Measurements from ENCODE around the gene ARID1B.

The ARID1B gene

DNA sequence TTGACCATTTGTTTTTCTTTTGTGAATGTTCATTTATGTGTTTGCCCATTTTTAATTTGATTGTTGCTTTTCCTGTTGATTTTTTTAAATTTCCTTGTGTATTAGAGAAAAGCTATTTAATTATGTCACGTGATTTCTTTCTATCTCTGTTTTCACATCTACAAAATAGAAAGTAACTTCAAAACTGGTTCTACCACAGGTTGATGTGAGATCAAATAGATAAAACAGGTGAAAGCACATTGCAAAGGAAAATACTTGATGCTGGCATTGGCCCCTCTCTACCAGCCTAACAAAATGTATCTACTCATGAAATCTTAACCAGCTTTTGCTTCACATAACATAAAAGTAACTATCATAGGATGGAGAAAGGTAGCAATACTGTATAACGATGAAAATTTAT is 416.9 kb downstream of the ARID1B start:
- no peak for DNase-seq

DNA sequence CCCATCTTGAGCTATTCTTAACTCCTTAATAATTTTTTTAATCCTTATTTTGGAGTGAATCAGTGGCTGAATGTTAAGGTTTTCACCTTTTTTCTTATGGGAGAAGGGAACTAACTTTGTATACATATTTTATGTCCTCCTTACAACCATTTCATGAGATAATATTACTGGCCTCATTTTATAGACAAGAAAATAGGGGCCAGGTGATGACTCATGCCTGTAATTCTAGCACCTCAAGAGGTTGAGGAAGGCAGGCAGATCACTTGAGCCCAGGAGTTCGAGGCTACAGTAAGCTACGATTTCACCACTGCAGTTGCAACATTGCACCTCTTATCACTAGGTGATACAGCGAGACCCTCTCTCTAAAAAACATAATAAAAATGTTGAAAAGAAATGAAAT is 417.5 kb downstream of the ARID1B start:
- no peak for DNase-seq

DNA sequence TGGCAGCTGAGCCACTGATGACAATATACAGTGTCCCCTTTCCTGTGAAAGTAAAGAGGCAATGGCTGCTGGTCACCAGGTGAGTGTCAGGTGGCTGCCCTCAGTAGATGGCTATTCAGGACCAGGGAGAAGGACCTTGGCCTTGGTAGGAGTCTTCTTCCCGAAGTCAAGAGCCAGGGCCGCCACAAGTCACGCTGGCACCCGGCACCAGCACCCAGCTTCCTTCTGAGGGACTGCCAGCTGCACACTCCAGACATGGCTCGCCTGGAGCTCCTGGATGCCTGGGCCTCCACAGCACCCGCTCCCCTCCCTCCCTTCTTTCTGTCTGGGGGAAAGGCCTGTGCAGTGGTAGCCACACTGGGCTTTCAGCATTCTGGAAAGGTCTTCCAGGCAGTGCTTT is 419.2 kb downstream of the ARID1B start:
- DNase-seq, result no peak

DNA sequence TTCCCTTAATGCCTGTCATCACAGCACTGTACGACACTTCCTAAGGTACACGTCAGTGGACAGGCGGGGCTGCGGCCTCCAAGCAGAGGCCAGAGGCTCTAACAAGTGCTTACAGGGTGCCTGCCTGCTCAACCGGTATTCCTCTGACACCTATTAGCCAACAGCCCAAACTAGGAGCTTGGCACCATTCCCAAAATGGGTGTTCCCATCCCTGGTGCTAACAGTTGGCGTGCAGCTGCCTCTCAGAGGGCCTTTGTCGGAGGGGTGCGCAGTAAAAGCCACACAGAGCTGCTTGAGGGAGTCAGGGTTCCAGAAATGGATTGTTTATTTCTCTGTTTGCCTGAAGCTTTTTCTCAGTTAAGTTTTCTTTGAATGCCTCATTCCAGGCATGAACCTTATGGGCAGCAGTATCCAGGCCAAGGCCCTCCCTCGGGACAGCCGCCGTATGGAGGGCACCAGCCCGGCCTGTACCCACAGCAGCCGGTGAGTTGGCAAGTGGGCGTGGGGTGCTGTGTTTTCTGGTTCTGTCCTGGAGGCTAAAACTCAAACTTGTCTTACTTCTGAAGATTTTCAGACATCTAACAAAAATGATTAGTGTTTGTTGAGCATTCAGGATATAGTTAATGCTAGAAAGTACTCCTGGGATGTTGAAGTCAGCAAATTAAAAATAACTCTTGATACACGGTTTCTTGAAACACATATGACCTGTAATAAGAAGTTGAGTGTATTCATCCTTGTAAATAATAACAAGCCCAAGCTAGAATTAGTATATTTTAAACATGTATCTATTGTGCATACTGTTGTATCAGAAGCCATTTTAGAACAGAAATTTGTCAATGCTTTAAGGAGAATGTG is 421.5 kb downstream of the ARID1B start:
- DNase-seq, result peak; percentile 26

DNA sequence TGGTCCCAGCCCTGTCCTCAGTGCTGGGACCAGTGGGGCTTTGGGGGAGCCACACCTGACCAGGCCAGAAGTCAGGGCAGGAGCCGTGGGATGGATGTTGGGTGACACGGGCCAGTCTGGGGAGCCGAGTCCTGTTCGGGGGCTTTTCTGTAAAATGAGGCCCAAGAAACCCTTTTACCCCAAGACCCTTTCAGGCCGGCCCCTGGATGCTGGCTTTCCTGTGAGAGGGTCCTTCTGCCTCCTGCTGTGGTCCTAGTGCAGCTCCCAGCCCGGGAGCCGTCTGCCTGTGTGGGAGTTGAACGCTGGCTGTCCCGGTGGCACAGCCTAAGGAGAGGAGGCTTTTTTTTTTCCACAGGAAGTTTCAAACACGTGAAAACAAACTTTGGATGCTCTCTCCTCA is 422.9 kb downstream of the ARID1B start:
- DNase-seq, result no peak

DNA sequence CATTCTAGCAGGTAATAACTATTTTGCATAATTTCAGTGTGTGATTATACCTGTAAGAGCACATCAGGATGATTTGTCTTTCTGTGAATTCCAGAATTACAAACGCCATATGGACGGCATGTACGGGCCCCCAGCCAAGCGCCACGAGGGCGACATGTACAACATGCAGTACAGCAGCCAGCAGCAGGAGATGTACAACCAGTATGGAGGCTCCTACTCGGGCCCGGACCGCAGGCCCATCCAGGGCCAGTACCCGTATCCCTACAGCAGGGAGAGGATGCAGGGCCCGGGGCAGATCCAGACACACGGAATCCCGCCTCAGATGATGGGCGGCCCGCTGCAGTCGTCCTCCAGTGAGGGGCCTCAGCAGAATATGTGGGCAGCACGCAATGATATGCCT is 423.4 kb downstream of the ARID1B start:
- DNase-seq, result no peak

DNA sequence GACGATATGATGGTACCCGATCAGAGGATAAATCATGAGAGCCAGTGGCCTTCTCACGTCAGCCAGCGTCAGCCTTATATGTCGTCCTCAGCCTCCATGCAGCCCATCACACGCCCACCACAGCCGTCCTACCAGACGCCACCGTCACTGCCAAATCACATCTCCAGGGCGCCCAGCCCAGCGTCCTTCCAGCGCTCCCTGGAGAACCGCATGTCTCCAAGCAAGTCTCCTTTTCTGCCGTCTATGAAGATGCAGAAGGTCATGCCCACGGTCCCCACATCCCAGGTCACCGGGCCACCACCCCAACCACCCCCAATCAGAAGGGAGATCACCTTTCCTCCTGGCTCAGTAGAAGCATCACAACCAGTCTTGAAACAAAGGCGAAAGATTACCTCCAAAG is 423.9 kb downstream of the ARID1B start:
- no peak for DNase-seq

DNA sequence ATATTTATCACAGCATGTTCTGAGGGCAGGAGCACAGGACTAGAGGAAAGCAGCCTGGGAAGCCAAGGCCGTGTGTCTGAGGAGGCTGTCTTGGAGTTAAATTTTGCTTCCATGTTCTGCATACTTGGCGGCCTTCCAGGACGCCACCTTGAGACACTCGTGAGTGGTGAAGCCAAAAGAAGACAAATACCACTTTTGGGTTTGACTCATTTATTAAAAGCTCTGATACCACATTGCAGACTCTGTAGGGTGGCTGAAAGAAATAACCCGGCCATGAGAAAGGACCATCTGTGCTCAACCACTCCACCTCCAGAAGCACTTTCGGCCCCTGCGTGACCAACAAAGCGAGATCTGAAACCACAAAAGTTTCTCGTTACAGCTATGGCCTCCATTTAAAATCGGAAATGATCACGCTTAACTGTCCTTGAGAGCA is 426.1 kb downstream of the ARID1B start:
- DNase-seq, result no peak

DNA sequence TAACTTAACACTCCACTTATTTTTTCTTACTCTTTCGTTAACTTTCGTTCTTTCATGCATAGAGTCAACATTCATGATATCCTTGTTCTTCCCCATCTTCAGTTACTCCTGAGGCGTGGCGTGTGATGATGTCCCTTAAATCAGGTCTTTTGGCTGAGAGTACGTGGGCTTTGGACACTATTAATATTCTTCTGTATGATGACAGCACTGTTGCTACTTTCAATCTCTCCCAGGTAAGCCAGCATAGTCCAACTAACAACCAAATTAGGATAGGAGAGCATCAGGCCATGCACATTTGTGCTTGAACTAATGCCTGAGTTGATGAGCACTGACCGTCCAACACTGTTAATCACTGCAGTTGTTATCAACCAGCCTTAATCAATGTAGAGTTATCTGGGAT is 426.6 kb downstream of the ARID1B start:
- DNase-seq, result no peak

DNA sequence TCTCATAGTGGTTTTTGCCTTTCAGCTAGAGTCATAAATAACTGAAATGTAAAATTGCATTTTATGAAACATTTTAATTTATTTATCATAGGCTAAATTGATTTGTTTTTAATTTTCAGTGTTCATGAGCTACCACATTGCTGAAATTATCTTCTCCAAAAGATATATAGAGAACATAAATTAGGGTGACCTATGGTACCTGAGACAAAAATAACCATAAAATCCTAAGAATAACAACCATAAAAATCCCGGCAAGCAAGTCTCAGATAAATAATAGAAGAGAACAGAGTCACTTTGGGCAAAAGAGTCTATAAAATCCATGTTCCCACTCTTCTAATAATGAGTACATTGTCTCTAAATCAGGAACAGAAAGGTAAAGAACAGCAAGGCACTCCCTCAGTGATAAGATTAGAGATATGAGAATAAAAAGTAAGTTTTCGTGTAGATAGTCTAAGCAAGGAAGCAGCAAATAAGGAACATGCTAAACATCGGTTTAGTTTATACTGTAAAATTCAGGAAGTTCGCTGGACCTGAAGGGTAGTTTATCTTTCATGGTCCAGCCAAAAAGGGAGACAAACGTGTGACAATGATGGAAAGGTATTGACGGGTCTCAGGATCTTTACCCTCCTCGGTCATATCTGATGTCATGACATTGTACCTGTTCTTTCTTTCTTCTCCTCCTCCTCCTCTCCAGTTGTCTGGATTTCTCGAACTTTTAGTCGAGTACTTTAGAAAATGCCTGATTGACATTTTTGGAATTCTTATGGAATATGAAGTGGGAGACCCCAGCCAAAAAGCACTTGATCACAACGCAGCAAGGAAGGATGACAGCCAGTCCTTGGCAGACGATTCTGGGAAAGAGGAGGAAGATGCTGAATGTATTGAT is 428.5 kb downstream of the ARID1B start:
- DNase-seq, result no peak

DNA sequence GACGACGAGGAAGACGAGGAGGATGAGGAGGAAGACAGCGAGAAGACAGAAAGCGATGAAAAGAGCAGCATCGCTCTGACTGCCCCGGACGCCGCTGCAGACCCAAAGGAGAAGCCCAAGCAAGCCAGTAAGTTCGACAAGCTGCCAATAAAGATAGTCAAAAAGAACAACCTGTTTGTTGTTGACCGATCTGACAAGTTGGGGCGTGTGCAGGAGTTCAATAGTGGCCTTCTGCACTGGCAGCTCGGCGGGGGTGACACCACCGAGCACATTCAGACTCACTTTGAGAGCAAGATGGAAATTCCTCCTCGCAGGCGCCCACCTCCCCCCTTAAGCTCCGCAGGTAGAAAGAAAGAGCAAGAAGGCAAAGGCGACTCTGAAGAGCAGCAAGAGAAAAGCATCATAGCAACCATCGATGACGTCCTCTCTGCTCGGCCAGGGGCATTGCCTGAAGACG is 429.2 kb downstream of the ARID1B start:
- DNase-seq, result no peak

DNA sequence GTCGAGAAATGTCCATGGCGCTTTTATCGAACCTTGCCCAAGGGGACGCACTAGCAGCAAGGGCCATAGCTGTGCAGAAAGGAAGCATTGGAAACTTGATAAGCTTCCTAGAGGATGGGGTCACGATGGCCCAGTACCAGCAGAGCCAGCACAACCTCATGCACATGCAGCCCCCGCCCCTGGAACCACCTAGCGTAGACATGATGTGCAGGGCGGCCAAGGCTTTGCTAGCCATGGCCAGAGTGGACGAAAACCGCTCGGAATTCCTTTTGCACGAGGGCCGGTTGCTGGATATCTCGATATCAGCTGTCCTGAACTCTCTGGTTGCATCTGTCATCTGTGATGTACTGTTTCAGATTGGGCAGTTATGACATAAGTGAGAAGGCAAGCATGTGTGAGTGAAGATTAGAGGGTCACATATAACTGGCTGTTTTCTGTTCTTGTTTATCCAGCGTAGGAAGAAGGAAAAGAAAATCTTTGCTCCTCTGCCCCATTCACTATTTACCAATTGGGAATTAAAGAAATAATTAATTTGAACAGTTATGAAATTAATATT is 430.4 kb downstream of the ARID1B start:
- no peak for DNase-seq

DNA sequence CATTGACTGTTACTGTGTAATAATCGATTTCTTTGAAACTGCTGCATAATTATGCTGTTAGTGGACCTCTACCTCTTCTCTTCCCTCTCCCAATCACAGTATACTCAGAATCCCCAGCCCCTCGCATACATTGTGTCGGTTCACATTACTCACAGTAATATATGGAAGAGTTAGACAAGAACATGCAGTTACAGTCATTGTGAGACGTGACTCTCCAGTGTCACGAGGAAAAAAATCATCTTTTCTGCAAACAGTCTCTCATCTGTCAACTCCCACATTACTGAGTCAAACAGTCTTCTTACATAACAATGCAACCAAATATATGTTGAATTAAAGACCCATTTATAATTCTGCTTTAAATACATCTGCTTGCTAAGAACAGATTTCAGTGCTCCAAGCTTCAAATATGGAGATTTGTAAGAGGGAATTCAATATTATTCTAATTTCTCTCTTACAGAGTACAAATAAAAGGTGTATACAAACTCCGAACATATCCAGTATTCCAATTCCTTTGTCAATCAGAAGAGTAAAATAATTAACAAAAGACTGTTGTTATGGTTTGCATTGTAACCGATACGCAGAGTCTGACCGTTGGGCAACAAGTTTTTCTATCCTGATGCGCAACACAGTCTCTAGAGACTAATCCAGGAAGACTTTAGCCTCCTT is 432.8 kb downstream of the ARID1B start:
- DNase-seq, result no peak

DNA sequence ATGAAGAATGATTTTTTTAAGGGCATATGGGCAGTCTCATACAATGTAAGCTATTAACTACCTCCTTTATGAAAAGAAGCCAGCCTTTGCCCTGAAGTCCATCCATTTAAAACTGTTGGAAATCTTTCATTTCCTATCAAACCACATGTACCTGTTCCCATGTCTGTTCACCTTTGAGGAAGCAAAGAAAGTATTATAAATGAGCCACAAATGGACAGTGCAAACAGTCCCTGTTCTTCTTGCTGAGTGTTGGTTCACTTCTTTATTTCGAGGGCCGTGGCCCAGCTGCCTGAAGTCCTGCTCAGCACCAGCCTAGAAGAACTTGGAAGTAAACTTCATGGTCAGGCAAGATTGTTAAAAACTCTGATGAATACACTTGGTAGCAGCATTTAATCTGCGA is 433.8 kb downstream of the ARID1B start:
- no peak for DNase-seq

DNA sequence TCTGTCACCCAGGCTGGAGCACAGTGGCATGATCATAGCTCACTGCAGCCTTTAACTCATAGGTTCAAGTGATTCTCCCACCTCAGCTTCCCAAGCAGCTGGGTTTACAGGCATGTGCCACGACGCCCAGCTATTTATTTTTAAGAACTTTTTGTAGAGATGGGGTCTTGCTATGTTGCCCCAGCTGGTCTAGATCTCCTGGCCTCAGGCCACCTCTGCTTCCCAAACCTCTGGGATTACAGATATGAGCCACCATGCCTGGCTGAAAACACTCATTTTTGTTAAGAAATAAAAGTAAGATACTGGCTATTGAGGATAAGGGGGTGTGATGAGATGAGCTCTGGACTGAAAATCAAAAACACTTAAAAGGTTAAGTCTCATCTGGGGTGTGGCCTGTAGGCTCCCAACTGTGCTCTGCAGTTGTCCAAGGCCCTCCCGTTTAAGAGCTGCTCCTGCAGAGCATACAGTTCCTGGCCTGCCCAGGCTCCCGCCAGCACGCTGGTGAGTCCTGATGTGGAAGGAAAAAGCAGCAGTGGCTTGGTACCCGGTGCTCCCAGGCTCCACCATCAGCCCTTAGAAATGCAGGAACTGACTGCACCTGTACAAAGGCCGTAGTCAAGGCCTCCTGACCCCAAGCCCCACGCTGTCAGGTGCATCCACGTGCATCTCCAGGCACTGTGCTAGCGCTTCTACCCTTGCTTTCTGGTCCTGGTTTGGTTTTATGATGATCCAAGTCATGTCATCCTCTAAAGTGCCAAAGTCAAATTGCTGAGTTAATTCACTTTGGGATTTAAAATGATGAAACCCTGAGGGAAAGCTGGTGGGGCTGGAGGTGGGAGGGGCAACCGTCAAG is 434.7 kb downstream of the ARID1B start:
- no peak for DNase-seq

DNA sequence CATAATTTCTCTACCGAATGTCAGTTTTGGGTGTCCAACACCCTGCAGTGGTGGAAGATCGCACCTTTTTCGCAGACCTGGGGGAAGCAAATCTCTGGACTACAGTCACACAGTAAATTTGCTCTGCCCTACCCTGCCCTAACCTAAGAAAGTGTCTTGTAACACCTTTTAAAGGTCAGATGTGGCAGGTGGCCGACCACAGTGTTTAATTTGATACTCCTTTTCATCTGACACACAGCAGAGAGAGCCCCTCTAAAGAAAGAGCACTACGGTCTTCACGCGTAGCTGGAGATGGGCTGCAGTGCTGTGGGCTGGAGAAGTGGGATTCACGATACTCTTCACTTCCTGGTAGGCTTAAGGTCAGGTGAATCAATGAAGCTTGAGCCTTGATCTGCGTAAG is 436.2 kb downstream of the ARID1B start:
- no peak for DNase-seq

DNA sequence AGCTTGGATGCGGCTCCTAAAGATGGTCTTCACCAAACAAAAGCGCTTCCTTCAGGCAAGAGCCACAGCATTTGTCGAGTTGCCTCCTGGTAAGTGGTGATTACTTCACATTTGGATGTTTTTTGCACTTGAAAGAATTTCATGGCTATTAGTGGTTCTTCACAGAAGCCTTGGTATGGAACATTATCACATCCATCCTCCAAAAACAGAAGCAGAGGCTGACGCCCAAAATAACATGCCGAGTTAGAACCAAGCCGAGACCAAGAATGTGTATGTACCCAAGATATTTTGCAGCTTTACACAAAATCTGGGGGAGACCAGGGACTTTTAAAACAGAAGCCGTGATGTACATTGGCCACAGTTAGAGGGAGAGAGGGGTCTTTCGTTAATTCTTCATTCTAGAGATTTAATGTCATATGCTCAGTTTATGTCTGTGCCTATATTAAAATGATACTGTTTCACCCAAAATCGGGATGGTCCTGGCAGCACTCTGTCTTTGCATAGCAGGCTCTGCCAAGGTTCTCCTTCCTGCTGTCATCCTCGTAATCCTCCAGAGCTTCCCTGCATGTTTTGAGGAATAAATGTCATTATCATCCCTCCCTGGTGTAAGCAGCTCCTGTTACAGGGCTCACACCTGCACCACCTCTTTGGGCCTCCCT is 436.9 kb downstream of the ARID1B start:
- no peak for DNase-seq

DNA sequence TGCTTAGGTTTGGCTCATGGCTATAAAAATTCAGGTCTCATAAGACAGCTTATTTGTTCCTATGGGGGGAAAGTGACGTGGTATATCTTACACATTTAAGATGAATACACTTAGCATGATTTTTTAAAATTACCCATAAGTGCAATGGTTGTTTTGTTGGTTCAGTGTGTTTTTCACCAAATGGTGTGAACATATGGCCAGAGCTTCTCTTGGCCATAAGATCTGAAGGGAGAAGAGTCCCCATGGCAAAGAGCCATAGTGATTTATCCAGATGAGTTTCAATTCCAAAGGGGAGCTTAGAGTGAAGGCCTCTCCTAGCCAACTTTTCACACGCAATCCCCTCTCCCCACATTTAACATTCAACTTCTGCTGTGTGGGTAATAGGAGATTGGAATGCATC is 438.5 kb downstream of the ARID1B start:
- no peak for DNase-seq

DNA sequence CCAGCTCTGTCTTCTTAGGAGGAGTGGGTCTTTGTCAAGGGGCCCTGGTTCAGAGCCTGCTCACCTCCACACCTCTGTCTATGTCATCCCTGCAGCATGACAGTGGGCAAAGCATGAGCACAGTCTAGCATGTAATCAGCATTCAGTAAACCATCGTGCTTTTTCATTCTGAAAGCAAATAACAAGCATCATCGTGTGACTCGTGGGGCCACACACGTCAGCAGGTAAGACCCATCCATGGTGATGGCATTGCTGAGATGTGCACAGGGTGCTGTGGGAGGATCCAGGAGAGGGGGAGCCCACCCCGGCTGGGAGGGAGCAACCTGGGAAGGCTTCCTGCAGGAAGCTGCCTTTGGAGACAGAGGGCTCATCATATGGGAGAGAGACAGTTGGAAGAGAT is 439.4 kb downstream of the ARID1B start:
- DNase-seq, result no peak

DNA sequence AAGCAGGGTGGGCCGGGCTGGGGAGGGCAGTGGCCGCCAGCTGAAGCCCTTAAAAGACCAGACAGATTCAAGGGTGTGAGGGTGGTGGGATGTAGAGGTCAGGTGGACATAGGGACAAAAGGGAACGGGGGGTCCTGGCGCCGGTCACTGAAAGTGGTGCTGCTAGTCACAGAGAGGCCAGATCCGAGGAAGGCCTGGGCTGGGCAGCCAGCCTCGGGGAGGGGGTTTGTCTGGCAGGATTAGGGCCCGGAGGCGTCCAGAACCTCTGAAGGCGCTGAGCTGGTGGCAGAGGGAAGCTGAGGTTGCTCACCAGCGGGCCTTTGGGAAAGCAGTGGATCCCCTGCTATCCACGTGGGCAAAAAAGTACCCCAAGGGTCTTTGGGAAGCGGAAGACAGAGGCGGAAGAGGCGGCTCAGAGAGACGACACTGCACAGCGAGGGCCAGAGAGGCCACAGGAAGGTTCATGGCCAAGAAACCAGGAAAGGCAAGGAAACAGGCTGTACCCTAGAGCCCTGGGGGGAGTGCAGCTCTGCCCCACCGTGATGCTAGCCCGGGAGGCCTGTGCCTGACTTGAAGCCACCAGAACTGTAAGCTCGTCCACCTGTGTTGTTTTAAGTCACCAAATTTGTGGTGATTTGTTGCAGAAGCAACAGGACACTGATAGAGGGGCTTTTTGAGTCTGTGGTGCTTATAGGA is 440.2 kb downstream of the ARID1B start:
- no peak for DNase-seq
